ENCODE measurements around the gene SPEG. TPM values are rescaled to one million over a fixed set of nuclear protein-coding genes. Genes with fewer than 3 reads are reported as not detected.

SPEG gene
- total and polyA plus RNA-seq, 2 of the 13 experiments (the other 11 are each of a cell fraction or from before 2014, with no cell fraction given): 0.18 to 0.24 TPM

GRCh38 chr2:219398721-219399363, 35.8 kb upstream of the SPEG start (continued):
- no peak for TF ChIP-seq HBP1 (CRISPR knock-in tag; IDR thresholded peaks at IDR 0.05; ENCODE audit: low read depth)
- no peak for TF ChIP-seq ZNF367 (CRISPR knock-in tag; IDR thresholded peaks at IDR 0.05; ENCODE audit: borderline replicate concordance)
- no peak for TF ChIP-seq ZSCAN9 (CRISPR knock-in tag; IDR thresholded peaks at IDR 0.05; ENCODE audit: borderline replicate concordance)
- no peak for TF ChIP-seq THAP9 (CRISPR knock-in tag; IDR thresholded peaks at IDR 0.05; ENCODE audit: borderline replicate concordance)
- TF ChIP-seq ELF3 (CRISPR knock-in tag; IDR thresholded peaks at IDR 0.05): no peak
- no peak for TF ChIP-seq ZNF557 (CRISPR knock-in tag; IDR thresholded peaks at IDR 0.05)
- TF ChIP-seq AGO2 (optimal IDR thresholded peaks at IDR 0.05; ENCODE audit: low read depth, low read length): no peak
- no peak for TF ChIP-seq HCFC1 (IDR thresholded peaks at IDR 0.05; ENCODE audit: low read depth, low read length)
- no peak for TF ChIP-seq SMAD9 (CRISPR knock-in tag; IDR thresholded peaks at IDR 0.05)
- no peak; the same call in 1 of the 2 replicates for TF ChIP-seq HMGXB3 (CRISPR knock-in tag; IDR thresholded peaks at IDR 0.05; ENCODE audit: borderline replicate concordance)
- TF ChIP-seq ZNF740 (CRISPR knock-in tag; IDR thresholded peaks at IDR 0.05): no peak
- no peak for TF ChIP-seq ZNF317 (CRISPR knock-in tag; IDR thresholded peaks at IDR 0.05)
- TF ChIP-seq HNRNPLL (IDR thresholded peaks at IDR 0.05; ENCODE audit: low read depth, low read length, poor library complexity, severe bottlenecking): no peak
- TF ChIP-seq ATF5 (CRISPR knock-in tag; IDR thresholded peaks at IDR 0.05; ENCODE audit: low read depth): no peak
- TF ChIP-seq PRDM4 (CRISPR knock-in tag; IDR thresholded peaks at IDR 0.05; ENCODE audit: borderline replicate concordance): no peak
- no peak for TF ChIP-seq SNRNP70 (IDR thresholded peaks at IDR 0.05; ENCODE audit: low read depth, low read length)
- no peak for TF ChIP-seq ZNF180 (CRISPR knock-in tag; IDR thresholded peaks at IDR 0.05; ENCODE audit: borderline replicate concordance, low read depth)
